ENCODE data around the gene SORCS1. TPM values are rescaled to one million over a fixed set of nuclear protein-coding genes. Genes with fewer than 3 reads are reported as not detected.

Gene SORCS1
- total and polyA plus RNA-seq, 4 donors = 1.4 to 3.8 TPM; not detected in 2

GRCh38 chr10:107072028-107072427, 92.5 kb downstream of the SORCS1 start:
- no peaks in the 10 kb centered on the region for H3K9me3 ChIP-seq (ENCODE audit: control insufficient read depth, low read length)
- 50 to 66% methylated on average over 3 of the region's 3 CpGs for WGBS, 2 donors
- intact Hi-C loops (cut with DNase I) = no loop called here

GRCh38 chr10:107071301-107071700, 93.2 kb downstream of the SORCS1 start:
- DNase-seq = no peak
- no peak for ATAC-seq (ENCODE audit: low FRiP score)
- Histone ChIP-seq H3K9me3 (ENCODE audit: control insufficient read depth, low read length) (no peaks in the 10 kb centered on the region), H3K27ac (ENCODE audit: low read depth in 1 of 2, low read length in 2 of 2) (no peak overlapping the region), H3K4me1 (ENCODE audit: control insufficient read depth in 1 of 2, insufficient read depth in 2 of 2, low read length in 2 of 2) (no peaks in the 10 kb centered on the region), H3K36me3 (ENCODE audit: control insufficient read depth in 1 of 2, insufficient read depth in 2 of 2, low read length in 1 of 2) (no peaks in the 10 kb centered on the region), H3K27me3 (ENCODE audit: control insufficient read depth in 1 of 2, insufficient read depth in 2 of 2, low read length in 1 of 2) (peaks cover 0 to 2% of the 10 kb centered on the region in 2 donors), H3K4me3 (ENCODE audit: low read length in 2 of 2) (no peak overlapping the region)
- 83 to 88% methylated on average over 4 of the region's 4 CpGs for WGBS, 2 donors
- intact Hi-C loops (cut with DNase I) = no loop called here

More at GRCh38 chr10:107072028-107072427, 92.5 kb downstream of the SORCS1 start:
- no peaks in the 10 kb centered on the region for H3K36me3 ChIP-seq (ENCODE audit: control insufficient read depth in 1 of 2, insufficient read depth in 2 of 2, low read length in 1 of 2)
- no peak for ATAC-seq (ENCODE audit: low FRiP score)
- no peak overlapping the region for H3K4me3 ChIP-seq (ENCODE audit: low read length in 2 of 2)
- H3K27ac ChIP-seq (ENCODE audit: low read depth in 1 of 2, low read length in 2 of 2) = no peak overlapping the region
- peaks cover 0 to 2% of the 10 kb centered on the region in 2 donors for H3K27me3 ChIP-seq (ENCODE audit: control insufficient read depth in 1 of 2, insufficient read depth in 2 of 2, low read length in 1 of 2)
- DNase-seq = no peak
- H3K4me1 ChIP-seq (ENCODE audit: control insufficient read depth in 1 of 2, insufficient read depth in 2 of 2, low read length in 2 of 2) = no peaks in the 10 kb centered on the region

GRCh38 chr10:107067843-107068242, 96.7 kb downstream of the SORCS1 start:
- no peak overlapping the region for H3K27ac ChIP-seq (ENCODE audit: low read depth in 1 of 2, low read length in 2 of 2)
- intact Hi-C loops (cut with DNase I) = no loop called here

GRCh38 chr10:107064075-107064474, 100.4 kb downstream of the SORCS1 start:
- intact Hi-C loops (cut with DNase I) = no loop called here
- 64 to 73% methylated on average over 5 of the region's 5 CpGs for WGBS, 2 donors

More at GRCh38 chr10:107067843-107068242, 96.7 kb downstream of the SORCS1 start:
- peaks cover 0 to 2% of the 10 kb centered on the region in 2 donors for H3K27me3 ChIP-seq (ENCODE audit: control insufficient read depth in 1 of 2, insufficient read depth in 2 of 2, low read length in 1 of 2)
- no peak for DNase-seq
- H3K9me3 ChIP-seq (ENCODE audit: control insufficient read depth, low read length) = no peaks in the 10 kb centered on the region
- H3K36me3 ChIP-seq (ENCODE audit: control insufficient read depth in 1 of 2, insufficient read depth in 2 of 2, low read length in 1 of 2) = no peaks in the 10 kb centered on the region
- H3K4me3 ChIP-seq (ENCODE audit: low read length in 2 of 2) = no peak overlapping the region
- 39 to 52% methylated on average over 4 of the region's 4 CpGs for WGBS, 2 donors
- no peak for ATAC-seq (ENCODE audit: low FRiP score)
- no peaks in the 10 kb centered on the region for H3K4me1 ChIP-seq (ENCODE audit: control insufficient read depth in 1 of 2, insufficient read depth in 2 of 2, low read length in 2 of 2)

GRCh38 chr10:107059872-107060271, 104.6 kb downstream of the SORCS1 start:
- Histone ChIP-seq H3K4me3 (ENCODE audit: low read length in 2 of 2) (no peak overlapping the region), H3K27ac (ENCODE audit: low read depth in 1 of 2, low read length in 2 of 2) (no peak overlapping the region), H3K4me1 (ENCODE audit: control insufficient read depth in 1 of 2, insufficient read depth in 2 of 2, low read length in 2 of 2) (no peaks in the 10 kb centered on the region), H3K36me3 (ENCODE audit: control insufficient read depth in 1 of 2, insufficient read depth in 2 of 2, low read length in 1 of 2) (no peaks in the 10 kb centered on the region), H3K9me3 (ENCODE audit: control insufficient read depth, low read length) (no peaks in the 10 kb centered on the region), H3K27me3 (ENCODE audit: control insufficient read depth in 1 of 2, insufficient read depth in 2 of 2, low read length in 1 of 2) (peaks cover 0 to 3% of the 10 kb centered on the region in 2 donors)
- intact Hi-C loops (cut with DNase I) = no loop called here
- no peak for DNase-seq
- no peak for ATAC-seq (ENCODE audit: low FRiP score)
- 75 to 76% methylated on average over 3 of the region's 3 CpGs for WGBS, 2 donors

More at GRCh38 chr10:107064075-107064474, 100.4 kb downstream of the SORCS1 start:
- H3K36me3 ChIP-seq (ENCODE audit: control insufficient read depth in 1 of 2, insufficient read depth in 2 of 2, low read length in 1 of 2) = no peaks in the 10 kb centered on the region
- ATAC-seq (ENCODE audit: low FRiP score) (no peak), DNase-seq (no peak)
- H3K9me3 ChIP-seq (ENCODE audit: control insufficient read depth, low read length) = no peaks in the 10 kb centered on the region
- no peaks in the 10 kb centered on the region for H3K4me1 ChIP-seq (ENCODE audit: control insufficient read depth in 1 of 2, insufficient read depth in 2 of 2, low read length in 2 of 2)
- H3K27ac ChIP-seq (ENCODE audit: low read depth in 1 of 2, low read length in 2 of 2) = no peak overlapping the region
- H3K4me3 ChIP-seq (ENCODE audit: low read length in 2 of 2) = no peak overlapping the region
- H3K27me3 ChIP-seq (ENCODE audit: control insufficient read depth in 1 of 2, insufficient read depth in 2 of 2, low read length in 1 of 2) = peaks cover 0 to 3% of the 10 kb centered on the region in 2 donors

- intact Hi-C loops (cut with DNase I) = no loop called here
- peaks cover 0 to 3% of the 10 kb centered on the region in 2 donors for H3K27me3 ChIP-seq (ENCODE audit: control insufficient read depth in 1 of 2, insufficient read depth in 2 of 2, low read length in 1 of 2)
- ATAC-seq (ENCODE audit: low FRiP score) (no peak), DNase-seq (no peak)
- no peaks in the 10 kb centered on the region for H3K36me3 ChIP-seq (ENCODE audit: control insufficient read depth in 1 of 2, insufficient read depth in 2 of 2, low read length in 1 of 2)
- 54 to 64% methylated on average over 4 of the region's 4 CpGs for WGBS, 2 donors
- H3K27ac ChIP-seq (ENCODE audit: low read depth in 1 of 2, low read length in 2 of 2) = no peak overlapping the region
- H3K9me3 ChIP-seq (ENCODE audit: control insufficient read depth, low read length) = no peaks in the 10 kb centered on the region
- no peaks in the 10 kb centered on the region for H3K4me1 ChIP-seq (ENCODE audit: control insufficient read depth in 1 of 2, insufficient read depth in 2 of 2, low read length in 2 of 2)
- no peak overlapping the region for H3K4me3 ChIP-seq (ENCODE audit: low read length in 2 of 2)
Observed at GRCh38 chr10:107059068-107059804, 105.3 kb downstream of the SORCS1 start.

GRCh38 chr10:107058331-107058730, 106.2 kb downstream of the SORCS1 start:
- Histone ChIP-seq H3K27ac (ENCODE audit: low read depth in 1 of 2, low read length in 2 of 2) (no peak overlapping the region), H3K36me3 (ENCODE audit: control insufficient read depth in 1 of 2, insufficient read depth in 2 of 2, low read length in 1 of 2) (no peaks in the 10 kb centered on the region), H3K4me3 (ENCODE audit: low read length in 2 of 2) (no peak overlapping the region), H3K27me3 (ENCODE audit: control insufficient read depth in 1 of 2, insufficient read depth in 2 of 2, low read length in 1 of 2) (peaks cover 0 to 3% of the 10 kb centered on the region in 2 donors), H3K4me1 (ENCODE audit: control insufficient read depth in 1 of 2, insufficient read depth in 2 of 2, low read length in 2 of 2) (no peaks in the 10 kb centered on the region), H3K9me3 (ENCODE audit: control insufficient read depth, low read length) (no peaks in the 10 kb centered on the region)
- 83 to 85% methylated on average over 2 of the region's 2 CpGs for WGBS, 2 donors
- intact Hi-C loops (cut with DNase I) = no loop called here
- DNase-seq (no peak), ATAC-seq (ENCODE audit: low FRiP score) (no peak)

- intact Hi-C loops (cut with DNase I) = no loop called here
- no peaks in the 10 kb centered on the region for H3K36me3 ChIP-seq (ENCODE audit: control insufficient read depth in 1 of 2, insufficient read depth in 2 of 2, low read length in 1 of 2)
- DNase-seq (no peak), ATAC-seq (ENCODE audit: low FRiP score) (no peak)
- H3K27me3 ChIP-seq (ENCODE audit: control insufficient read depth in 1 of 2, insufficient read depth in 2 of 2, low read length in 1 of 2) = peaks cover 0 to 3% of the 10 kb centered on the region in 2 donors
- WGBS, 2 donors = 65 to 71% methylated on average over 2 of the region's 2 CpGs
- no peaks in the 10 kb centered on the region for H3K4me1 ChIP-seq (ENCODE audit: control insufficient read depth in 1 of 2, insufficient read depth in 2 of 2, low read length in 2 of 2)
- no peak overlapping the region for H3K27ac ChIP-seq (ENCODE audit: low read depth in 1 of 2, low read length in 2 of 2)
- no peaks in the 10 kb centered on the region for H3K9me3 ChIP-seq (ENCODE audit: control insufficient read depth, low read length)
- no peak overlapping the region for H3K4me3 ChIP-seq (ENCODE audit: low read length in 2 of 2)
Observed at GRCh38 chr10:107056182-107056581, 108.3 kb downstream of the SORCS1 start.
